Myocyte (in vitro differentiated cells): ENCODE results near the gene FAM241A. TPM values are rescaled to one million over a fixed set of nuclear protein-coding genes. Genes with fewer than 3 reads are reported as not detected.
"Not testable (repeated sequence)": the region's sequence is repeated elsewhere in the genome, so short reads cannot be mapped to it uniquely, and the experiment has no call there.

Source experiments
- DNase-seq: peaks from one replicate; pipeline ENCODE4 v3.0.0-alpha.2; 2012; ENCODE audit warnings: low read depth
- polyA plus RNA-seq: library from polyadenylated mRNA; unstranded; fragments of >200 nt; gene quantifications from one replicate; pipeline ENCODE4 v1.2.1, GENCODE V29; 2012; ENCODE audit warnings: missing spikeins
- total RNA-seq: library from RNA; depleted of rRNA; stranded (reverse); fragments of >200 nt; gene quantifications from 2 replicates; pipeline ENCODE4 v1.2.3, GENCODE V29; 2014

The FAM241A gene
- 0.88 and 1.0 TPM in 2 replicates for total RNA-seq
- 1.2 TPM for polyA plus RNA-seq

DNA sequence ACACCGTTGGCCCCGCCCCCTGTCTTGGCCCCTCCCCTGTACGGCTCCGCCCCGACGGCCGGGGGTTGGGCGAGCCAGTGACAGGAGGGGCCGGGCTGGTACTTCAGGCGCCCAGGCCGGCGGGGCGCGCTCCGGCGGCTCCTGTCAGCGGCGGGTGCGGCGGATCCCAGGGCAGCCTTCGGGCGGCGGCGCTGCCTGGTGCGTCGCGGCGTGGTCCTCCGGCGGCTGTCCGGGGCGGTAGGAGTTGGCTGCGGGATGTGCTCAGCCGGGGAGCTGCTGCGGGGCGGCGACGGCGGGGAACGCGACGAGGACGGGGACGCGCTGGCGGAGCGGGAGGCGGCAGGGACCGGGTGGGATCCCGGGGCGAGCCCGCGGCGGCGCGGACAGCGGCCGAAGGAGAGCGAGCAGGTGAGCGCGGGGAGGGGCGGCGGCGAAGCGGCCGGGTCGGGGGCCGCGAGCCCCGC, at the start of gene FAM241A:
TSS of gene FAM241A (plus strand) at position 129 of the 464 bp plus-strand sequence. CDS start at position 256, 127 bp downstream.
- peak; percentile 83 for DNase-seq

DNA sequence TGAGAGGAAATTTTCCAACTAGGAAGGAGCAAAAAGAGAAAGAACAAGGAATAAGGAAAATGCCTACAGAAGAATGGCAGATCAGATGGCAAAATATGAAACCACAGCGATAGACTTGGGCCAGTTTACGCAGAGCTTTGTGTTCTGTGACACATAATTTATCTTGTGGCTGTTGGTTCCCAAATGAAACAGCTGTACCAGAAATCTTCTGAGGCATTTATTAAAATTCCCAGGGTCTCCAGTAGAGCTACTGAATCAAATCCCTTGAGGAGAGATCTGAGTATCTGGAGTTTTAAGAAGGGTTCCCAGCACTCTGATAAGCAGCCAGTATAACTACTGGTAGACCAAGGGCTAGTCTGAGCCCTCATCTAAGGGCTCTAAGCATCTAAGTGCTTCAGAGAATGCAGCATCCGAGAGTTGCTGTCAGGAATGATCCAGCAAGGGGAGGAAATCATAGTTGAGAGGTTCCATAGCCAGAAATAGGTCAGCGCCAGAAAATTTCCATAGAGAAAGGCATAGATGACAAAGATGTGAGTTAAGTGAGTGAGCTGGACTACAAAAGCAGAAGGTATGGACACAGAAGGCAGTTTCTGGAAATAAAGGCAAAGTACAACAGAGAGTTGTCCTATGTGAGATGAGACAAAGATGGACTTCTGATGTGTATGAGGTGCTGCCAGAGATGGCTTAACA, 46.3 kb upstream of the FAM241A start:
- DNase-seq: peak; percentile 35

DNA sequence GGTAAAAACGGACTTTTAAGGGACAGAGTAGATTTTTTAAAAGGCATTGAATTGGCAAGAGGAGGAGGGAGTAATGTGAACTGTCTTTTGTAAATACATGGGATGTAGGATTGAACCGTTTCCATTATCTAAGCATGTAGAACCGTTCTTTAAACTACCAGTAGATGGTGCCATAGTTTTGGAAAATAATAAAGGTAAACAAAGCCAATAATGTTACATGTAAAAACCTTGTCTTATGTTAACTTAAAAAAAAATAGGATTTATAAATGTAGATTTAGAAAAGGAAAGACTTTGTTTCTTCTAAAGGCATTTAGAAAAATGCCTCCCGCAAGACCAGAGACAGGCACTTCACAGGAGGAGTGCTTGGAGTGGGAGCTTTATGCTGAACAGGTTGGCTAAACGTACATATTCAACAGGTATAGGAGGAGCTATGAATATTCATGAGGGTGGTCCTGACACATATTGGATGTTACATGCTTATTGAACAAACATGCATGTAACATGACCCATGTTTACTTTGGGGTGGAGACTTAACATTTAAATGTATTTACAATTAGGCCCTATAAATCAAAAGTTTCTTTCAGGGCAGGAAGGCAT, 45.5 kb upstream of the FAM241A start:
- DNase-seq: peak; percentile 68

DNA sequence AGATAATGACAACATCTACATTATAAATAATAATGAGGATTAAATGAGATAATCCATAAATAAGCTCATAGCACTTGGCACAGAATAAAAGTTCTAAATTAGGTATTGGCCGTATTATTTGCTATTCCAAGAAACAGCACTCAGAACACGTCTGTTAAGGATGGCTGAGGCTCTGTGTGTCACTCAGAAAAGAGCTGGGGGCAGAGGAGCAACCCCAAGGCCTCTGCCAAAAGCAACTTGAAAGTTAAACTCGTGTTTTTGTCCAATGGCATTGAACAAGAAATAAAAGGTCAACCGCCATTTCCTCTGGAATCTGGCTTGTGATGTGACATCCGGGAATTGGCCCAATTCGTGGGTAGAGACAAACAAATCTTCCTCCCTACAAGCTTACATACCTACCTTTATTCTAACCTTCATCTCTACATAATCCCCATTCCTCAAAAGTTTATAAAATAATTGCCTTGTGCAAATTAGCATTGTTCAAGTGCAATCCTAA, 42.3 kb upstream of the FAM241A start:
- no peak for DNase-seq

DNA sequence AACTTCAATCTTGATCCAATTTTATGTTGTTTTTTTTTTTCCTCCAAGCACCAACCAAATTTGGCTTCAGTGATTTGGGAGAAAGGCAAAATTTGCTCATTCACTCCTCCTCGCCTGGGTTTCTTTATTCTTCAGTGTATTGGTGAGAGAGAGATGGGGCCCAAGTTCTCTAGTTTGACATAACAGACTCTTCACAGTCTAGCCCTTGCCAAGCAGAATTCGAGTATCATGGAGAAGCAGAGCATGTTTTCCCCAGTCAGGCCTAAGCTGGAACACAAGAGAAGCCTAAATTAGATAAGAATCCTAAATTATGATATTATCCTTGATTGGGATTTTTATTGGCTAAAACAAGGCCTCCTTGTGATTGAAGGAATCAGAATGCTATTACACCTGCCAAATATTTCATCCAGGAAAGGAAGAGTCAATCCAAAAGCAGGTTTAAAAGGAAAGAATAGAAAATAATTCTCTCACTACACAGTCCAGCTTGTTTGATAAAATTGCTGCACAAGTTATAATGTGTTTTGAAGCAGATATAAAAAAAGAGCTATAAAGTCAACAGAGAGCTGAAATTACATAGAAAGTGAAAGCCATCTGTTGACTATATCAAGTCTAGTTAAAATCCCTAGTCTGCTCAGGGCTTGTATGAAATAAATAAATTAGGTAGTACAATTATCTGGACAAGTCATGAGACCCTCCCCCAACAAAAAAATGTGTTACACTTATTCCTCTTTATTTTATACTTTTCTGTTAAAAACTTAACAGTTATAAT, 39.9 kb upstream of the FAM241A start:
- no peak for DNase-seq

DNA sequence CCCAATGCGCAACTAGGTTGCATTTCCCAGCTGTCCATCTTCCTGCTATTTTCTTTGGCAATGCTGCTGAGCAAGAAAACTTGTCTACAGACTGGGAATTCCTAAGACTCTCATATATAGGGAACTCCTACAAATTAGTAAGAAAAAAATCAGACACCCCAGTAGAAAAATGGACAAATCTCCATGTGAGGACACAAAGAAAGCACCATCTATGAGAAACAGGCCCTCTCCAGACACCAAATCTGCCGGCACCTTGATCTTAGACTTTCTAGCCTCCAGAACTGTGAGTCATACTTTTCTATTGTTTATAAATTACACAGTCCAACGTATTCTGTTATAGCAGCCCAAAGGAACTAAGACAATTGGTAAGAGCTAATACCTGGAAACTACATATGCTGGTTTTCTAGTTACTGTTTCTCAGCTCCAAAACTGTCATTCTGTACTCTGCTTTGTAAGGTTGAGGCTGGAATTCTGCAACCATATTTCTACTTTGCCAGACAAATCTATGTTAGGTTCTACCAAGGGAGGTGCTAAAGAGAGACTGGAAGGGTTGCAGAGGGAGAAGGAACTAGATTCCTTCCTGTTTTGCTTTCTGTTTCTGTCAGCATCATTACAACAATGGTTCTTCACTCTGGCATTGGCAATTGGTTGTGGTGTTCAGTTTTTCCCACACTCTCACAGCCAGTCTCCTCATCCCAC, 35.7 kb upstream of the FAM241A start:
- DNase-seq: no peak

DNA sequence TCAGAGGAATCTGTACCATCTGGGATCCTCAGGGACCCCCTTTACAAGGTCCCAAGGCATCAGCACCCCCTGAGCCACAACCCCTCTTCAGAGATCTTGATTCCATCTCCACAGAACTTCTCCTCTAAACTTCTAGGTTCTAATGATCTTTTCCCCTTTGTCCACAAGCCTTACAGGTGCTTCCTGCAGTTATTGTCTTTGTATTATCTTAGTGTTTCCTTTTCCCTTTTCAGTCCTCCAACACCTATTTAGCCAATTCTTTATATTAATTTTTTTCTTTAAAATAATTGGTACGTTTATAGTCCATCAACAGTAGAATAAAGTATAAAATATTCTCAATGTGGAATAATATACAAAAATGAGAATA, 35.2 kb upstream of the FAM241A start:
- no peak for DNase-seq

DNA sequence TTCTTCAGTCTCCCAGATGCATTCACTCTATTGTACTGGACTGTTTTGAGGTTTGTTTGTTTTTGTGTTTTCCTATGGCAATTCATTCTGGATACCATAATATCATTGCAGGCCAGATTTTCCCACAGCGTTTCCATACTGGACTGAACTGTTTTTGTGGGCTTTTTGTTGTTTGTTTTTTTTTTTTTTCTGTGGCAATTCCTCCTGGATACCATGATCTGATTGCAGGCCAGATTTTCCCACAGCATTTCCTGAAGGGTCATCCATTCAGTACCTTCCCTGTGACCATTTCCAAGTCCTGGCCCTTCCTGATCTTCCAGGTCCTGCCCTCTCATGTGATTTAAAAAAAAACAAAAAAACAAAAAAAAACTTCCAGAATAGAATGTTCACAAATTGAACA, 33.9 kb upstream of the FAM241A start:
- DNase-seq: no peak

DNA sequence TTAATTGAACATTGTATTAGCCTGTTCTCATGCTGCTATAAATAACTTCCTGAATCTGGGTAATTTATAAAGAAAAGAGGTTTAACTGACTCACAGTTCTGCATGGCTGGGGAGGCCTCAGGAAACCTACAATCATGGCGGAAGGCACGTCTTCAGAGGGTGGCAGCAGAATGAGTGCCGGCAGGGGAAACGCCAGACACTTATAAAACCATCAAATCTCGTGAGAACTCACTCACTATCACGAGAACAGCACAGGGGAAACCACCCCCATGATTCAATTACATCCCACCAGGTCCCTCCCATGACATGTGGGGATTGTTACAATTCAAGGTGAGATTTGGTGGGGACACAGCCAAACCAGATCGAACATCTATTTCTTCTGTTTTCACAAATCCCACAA, 33.2 kb upstream of the FAM241A start:
- DNase-seq: not testable (repeated sequence)

DNA sequence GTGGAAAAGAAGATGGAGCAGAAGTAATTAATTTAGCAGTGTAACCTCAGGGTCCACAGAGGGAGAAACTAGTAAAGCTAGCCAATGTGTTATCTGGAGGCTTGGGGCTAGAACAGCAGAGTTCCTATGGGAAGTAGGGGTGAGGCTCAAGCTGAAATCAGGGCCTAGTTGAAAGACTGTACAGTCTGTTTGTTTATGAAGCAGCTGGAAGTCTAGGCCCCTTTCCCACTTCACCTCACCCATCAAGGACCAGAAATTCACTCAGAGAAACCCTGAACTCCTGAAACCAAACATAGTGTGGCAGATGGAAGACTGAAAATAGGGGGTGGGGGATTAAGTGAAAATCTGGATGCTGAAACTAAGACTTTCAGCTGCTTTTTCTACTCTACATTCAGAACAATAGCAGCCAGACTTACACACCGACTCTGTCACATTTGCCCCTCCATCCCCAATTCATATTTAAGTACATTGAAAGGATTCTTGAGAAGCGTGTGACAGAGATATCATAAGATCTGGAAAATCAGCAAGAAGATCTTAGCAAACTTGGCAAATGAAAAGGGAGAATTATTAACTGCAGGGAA, 32.6 kb upstream of the FAM241A start:
- no peak for DNase-seq

DNA sequence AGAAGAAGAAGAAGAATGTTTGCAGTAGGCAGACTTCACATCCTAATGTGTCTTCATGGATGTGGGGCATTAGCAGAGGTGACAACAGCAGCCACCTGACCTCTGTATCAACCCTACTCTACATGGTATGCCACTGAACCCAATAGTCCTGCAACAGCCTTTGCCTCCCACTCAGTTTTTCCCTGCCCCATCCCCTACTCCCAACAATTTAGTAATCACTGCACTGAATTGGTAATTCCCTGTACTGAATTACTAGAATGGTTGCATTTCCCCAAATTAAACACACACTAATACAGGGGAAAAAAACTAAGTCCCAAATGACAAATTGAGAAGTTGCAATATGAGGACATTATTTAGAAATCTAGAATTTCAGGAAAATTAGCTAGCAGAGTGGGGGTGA, 31.4 kb upstream of the FAM241A start:
- no peak for DNase-seq

DNA sequence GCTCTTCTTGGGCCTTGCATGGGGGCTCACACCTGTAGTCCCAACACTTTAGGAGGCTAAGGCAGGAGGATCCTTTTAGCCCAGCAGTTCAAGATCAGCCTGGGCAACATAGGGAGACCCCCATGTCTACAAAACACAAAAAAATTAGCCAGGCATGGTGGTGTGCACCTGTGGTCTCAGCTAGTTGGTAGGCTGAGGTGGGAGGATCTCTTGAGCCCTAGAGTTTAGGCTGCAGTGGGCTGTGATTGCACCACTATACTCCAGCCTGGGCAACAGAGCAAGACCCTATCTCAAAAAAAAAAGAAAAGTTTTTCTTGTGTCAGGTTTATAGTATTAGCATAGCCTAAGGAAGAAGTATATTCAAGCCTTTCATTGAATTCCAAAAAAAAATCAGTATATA, 30.8 kb upstream of the FAM241A start:
- DNase-seq: no peak

DNA sequence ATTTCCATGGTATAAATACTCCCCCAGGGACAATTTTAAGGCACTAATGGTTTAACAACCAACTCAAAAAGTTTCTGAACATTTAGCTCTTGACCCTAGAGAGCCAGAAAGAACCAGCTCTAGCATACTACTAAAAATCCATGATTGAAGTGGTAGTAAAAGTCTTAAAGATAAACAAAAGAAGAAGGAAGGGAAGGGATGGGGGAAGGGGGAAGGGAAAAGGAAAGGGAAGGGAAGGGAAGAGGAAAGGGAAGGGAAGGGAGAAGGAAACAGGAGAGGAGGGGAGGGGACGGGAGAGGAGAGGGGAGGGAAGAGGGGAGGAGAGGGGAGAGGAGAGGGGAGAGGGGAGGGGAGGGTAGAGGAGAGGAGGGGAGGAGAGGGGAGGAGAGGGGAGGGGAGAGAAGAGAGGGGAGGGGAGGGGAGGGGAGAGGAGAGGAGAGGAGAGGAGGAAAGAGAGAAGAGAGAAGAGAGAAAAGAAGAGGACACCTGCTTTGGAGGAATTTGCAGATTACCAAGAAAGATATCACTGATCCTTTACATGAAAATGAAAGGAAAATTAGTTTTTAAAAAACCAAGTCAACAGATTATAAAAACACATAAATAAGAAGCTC, 26.4 kb upstream of the FAM241A start:
- DNase-seq: no peak

DNA sequence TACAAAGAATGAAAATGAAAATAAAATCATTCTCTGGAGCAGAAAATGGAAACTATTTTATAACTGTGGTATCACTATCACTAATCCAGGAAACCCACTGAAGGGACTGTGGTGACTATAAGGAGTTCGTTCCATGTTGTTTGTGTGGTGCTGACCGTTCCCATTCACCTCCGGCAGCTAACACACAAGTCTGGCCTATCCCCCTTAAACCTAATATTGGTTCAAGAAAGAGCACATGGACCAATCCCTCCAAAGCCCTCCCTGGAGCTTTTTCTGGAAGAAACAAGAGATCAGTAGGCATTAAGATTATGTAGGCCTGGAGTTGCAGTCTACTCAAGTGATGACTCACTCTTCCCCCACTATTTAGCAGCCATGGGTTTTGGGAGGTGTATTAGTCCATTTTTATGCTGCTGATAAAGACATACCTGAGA, 25.9 kb upstream of the FAM241A start:
- DNase-seq: no peak

DNA sequence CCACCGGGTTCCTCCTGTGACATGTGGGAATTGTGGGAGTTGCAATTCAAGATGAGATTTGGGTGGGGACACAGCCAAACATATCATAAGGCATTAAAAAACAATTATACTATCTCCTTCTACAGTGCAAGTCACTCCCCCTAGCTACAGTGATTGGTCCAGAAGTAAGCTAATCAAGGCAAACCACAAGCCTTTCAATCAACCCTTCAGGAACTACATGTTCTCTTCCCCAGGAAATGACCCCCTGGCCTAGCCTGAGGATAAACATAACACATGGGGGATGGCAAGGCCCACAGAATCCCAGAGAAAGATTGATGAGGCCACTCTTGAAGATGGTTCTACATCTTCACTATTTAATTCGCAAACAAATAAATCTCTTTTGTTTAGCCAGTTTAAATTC, 25.2 kb upstream of the FAM241A start:
- DNase-seq: no peak

DNA sequence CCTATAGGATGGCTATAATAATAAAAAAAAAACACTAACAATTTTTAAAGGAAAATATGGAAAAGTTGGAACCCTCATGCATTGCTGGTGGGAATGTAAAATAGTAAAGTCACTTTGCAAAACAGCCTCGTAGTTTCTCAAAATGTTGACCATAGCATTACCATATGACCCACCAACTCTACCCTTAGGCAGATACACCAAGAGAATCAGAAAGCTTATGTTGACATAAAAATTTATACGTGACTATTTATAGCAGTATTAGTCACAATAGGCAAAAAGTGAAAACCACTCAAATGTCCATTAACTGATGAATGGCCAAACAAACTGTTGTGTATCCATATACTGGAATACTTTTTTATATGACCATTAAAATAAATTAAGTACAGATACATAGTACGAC, 19.8 kb upstream of the FAM241A start:
- no peak for DNase-seq

DNA sequence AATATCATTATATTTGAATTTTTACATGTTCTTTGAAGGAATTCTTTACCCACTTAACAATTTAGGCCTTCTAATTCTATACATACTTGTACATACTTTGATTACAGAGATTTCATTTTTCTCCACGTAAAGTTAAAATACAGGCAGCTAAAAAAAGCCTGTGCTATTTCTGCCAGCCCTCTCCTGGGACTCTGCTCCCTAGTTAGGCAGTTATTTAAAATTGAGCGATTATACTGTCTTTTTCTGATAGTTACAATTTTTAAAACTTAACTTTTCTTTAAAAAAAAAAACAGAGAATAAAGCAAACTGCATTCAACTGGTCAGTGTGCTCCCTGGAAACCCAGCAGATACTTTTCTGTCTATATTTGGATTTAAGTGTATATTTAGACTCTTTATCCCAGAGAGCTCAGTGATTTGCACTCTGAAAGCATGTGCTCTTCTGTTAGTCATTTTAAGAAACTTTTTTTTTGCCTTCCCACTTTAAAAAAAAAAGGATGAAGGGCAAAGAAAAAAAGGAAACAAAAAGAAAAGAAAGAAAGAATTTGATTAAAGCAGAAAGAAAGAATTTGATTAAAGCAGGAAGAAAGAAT, 18.1 kb upstream of the FAM241A start:
- DNase-seq: peak; percentile 34

DNA sequence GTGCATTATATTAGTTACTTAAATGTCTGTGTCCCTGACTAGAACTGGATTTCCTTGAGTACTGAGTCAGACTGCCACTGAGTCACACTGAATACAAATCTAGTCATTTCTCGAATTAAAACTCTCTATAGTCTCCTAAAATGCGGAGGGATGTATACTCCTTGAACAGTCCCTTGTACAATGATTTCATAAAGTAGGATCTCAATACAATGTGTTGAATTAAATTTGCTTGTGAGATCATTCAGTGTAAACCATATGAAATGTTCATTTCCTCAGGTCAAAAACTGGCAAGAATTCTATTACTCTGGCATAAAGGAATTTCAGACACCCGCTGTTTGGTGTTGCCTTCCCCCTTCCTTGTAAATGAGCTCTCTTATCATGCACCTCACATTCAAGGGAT, 17.5 kb upstream of the FAM241A start:
- DNase-seq: no peak

DNA sequence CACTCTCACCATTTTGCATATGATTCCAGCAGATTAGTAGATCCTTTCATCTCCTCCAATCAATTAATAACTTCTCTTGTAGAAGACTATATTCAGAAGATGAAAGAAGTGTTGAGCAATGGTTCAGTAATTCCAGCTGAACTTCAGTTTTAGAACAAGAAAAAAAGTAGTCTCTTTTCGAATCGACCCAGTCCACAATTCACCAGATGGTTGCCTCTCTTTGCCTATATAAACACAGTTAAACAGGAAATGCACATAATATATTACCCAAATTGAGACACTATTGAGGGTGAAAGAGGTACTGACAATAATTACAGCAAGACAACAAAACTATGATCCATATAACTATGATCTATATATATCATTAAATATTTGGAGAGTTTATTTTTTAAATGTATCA, 16.8 kb upstream of the FAM241A start:
- no peak for DNase-seq

DNA sequence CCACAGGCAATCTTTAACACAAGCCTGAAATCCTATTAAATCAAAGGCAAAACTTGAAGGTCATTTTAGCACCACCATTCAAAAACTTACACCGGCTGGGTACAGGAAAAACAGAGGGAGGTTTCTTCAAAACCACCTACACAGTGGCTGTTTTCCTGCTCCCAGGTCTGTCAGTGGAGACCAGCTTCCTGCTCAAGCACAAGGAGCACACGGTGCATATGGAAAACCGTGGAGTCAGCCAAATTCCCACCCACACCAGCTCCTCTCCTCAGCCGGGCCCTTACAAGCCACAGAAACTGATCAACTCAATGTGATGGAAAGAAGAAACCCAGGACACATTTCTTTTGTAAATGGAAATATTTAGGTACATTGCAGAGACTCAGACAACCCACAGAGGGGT, 14.3 kb upstream of the FAM241A start:
- no peak for DNase-seq
